Measurements from ENCODE around the gene ZNF385B.
A peak's percentile ranks its signal among the peaks of the same experiment; 100 is the strongest.
"Not testable (repeated sequence)": the region's sequence is repeated elsewhere in the genome, so short reads cannot be mapped to it uniquely, and the experiment has no call there.

ZNF385B gene

GRCh38 chr2:179631769-179632385 lies 229.5 kb downstream of the ZNF385B start:
- DNase-seq (ENCODE audit: low spot score), result not testable (repeated sequence)

DNA sequence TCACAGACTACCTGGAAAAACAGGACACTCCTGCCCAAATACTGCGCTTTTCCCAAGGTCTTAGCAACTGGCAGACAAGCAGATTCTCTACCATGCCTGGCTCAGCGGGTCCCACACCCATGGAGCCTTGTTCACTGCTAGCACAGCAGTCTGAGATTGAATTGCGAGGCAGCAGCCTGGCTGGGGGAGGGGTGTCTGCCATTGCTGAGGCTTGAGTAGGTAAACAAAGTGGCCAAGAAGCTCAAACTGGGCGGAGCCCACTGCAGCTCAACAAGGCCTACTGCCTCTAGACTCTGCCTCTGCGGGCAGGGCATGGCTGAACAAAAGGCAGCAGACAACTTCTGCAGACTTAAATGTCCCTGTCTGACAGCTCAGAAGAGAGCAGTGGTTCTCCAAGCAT lies 231.6 kb downstream of the ZNF385B start:
- not testable (repeated sequence) for DNase-seq (ENCODE audit: low spot score)

DNA sequence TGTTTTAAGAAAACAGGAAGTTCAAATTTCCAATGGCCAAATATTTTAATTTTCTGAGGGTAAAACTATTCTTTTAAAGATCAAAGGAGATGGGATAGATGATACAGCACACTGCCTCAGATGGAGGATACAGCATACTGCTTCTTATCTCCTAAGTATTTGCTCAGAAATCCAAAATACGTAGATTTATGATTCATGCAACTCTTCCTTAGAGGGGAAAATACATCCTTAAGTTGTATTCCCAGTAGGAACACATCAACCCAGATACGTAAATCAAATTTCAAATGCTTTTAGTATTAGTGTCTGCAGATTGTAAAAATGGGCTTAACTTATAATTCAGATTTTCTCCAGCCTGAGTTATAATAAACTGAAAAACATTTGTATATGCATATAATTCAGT lies 235.2 kb downstream of the ZNF385B start:
- no peak for DNase-seq (ENCODE audit: low spot score)

- DNase-seq (ENCODE audit: low spot score), result no peak
These were observed 238.6 kb downstream of the ZNF385B start for GRCh38 chr2:179622635-179623300.

DNA sequence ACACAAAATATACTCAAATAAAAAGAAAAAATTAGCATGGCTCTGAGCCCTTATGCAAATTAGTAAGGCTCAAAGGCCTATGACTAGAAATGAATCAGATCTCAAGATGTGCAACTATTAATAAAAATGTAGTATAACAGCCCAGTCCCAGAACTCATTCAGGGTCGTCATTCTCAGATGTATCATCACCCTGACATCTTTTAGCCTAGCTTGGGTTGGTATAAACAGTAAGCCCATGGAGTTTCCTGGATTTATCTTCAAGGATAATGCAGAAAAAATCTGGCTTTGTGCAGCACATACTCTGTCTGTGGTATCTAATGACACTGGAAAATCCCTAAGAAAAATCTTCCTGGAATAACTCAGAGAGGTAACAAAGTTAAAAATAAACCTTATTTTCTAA lies 239.3 kb downstream of the ZNF385B start:
- DNase-seq (ENCODE audit: low spot score), result no peak

DNA sequence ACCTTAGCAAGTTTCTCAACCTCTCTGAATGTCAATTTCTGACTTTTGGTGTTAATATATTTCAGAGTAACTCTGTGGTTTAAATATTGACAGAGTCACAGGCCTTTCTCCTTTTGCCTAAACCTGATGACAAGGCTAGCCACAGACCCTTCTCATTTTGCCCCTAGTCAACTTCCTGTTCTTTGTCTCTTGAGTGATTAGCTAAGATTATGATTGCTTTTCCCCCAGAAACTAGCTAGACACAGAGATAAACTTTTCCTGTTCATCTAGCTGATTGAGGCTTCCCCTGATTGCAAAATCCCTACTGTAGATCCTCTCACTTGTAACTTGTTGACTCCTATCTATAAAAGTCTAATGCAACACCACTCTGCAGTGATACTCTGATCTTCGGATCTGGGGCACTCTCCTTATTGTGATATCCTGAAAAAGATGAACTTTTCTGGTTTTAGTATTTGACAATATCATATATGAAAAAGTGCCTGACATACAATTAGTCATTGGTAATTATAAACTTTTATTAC lies 241.4 kb downstream of the ZNF385B start:
- DNase-seq (ENCODE audit: low spot score), result no peak

GRCh38 chr2:179614121-179614520 lies 247.3 kb downstream of the ZNF385B start:
- no peak for DNase-seq (ENCODE audit: low spot score)

- DNase-seq (ENCODE audit: low spot score), result no peak
These were observed 247.7 kb downstream of the ZNF385B start for GRCh38 chr2:179613701-179614100.

DNA sequence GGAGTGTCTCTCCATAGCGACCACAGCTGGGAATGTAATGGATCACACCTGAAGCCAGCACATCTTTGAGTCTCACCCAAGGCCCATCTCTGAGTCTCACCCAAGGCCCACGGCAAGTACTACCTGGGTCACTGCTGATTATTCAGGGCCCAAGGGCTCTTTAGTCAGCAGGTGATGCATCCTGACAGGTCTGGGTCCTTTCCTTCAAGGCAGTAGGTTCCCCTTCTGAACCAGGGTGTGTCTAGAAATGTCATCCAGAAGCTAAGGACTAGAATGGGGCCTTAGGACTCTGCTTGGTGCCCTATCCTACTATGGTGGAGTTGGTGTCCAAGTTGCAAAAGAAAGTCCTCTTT lies 248.1 kb downstream of the ZNF385B start:
- no peak for DNase-seq (ENCODE audit: low spot score)

GRCh38 chr2:179612591-179613298 lies 248.7 kb downstream of the ZNF385B start:
- no peak for DNase-seq (ENCODE audit: low spot score)

- DNase-seq (ENCODE audit: low spot score), result no peak
These were observed 249.3 kb downstream of the ZNF385B start for GRCh38 chr2:179612108-179612507.

- DNase-seq (ENCODE audit: low spot score), result no peak
These were observed 255.3 kb downstream of the ZNF385B start for GRCh38 chr2:179606141-179606540.

- no peak for DNase-seq (ENCODE audit: low spot score)
These were observed 256.1 kb downstream of the ZNF385B start for GRCh38 chr2:179605341-179605740.

- no peak for DNase-seq (ENCODE audit: low spot score)
These were observed 256.8 kb downstream of the ZNF385B start for GRCh38 chr2:179604598-179604997.

DNA sequence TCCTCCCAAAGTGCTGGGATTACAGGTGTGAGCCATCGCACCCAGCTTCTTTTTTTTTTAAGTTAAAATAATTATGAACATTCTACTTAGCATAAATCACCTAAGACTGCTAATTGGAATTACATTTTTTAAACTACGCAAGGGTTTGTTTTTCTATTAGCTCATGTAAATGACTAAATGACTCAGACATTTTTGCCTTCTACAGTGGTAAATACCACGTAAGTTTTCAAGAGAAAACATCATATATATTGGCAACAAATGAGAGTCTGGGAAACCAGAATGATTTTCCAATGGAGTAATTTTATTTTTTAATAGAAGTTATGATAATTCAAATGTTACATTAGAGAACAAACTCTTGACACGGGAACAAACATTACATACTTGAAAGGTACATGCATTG lies 259.0 kb downstream of the ZNF385B start:
- DNase-seq (ENCODE audit: low spot score), result no peak

GRCh38 chr2:179596018-179596417 lies 265.4 kb downstream of the ZNF385B start:
- DNase-seq (ENCODE audit: low spot score), result peak; percentile 11

DNA sequence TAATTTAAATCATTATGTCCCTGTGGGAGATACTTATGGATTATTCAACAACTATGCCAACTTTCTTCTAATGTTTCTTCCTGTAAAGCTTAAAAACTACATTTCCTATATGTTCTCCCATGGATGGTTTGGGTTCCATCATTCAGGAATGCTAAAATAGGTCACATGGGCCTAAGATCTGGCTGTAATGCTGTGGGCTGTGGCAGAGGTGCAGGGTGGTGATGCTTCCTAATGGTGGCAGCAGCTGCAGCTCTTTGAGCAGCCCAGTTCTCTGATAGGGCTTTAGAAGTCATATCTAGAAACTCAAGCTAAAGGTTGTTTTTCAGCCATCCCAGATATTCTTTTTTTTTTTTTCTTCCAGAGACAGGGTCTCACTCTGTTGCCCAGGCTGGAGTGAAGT lies 266.1 kb downstream of the ZNF385B start:
- DNase-seq (ENCODE audit: low spot score), result peak; percentile 16

GRCh38 chr2:179594268-179595112 lies 266.9 kb downstream of the ZNF385B start:
- no peak for DNase-seq (ENCODE audit: low spot score)

DNA sequence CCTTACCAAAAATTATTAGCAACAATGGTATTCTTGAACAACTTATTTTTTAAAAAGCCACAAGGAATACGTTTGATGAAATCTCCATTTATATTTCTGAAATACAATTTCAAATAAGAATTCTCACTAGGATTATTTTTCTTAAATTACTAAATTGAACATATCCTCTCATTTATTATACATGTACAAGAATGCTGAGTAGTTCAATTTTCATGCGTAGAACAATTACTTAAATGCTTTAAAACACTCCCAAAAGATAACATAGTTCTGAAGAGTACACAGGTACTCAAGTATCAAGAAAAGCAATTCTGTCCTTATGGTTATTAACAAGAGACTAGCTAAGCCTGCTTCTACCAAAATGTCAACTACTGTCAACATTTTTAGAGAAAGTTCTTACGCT lies 268.1 kb downstream of the ZNF385B start:
- DNase-seq (ENCODE audit: low spot score), result no peak

- no peak for DNase-seq (ENCODE audit: low spot score)
These were observed 269.1 kb downstream of the ZNF385B start for GRCh38 chr2:179592167-179592936.

DNA sequence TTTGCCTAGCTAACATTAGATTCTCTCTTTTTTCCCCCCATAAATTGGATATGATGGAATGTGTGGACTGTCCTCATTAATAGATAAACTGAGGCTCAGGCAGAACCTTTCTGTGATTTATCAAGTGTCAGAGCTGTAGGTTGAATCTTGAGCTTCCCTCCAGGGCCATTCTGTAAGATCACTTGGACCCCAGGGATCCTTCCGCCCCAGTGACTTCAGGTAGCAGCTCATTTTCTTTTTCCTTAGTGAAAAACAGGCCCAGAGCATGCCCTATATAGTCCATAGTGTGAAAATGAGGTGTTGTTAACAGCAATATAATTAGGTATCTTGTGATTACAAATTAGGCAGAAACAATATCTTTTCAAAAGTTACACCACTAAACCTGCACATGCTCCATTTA lies 269.7 kb downstream of the ZNF385B start:
- DNase-seq (ENCODE audit: low spot score), result no peak
